ENCODE results near the gene OR51B5.

OR51B5 gene
- total RNA-seq, result 0 reads per million in 3 donors

- Histone ChIP-seq H3K36me3 (ENCODE audit: control insufficient read depth, insufficient read depth, low read length) (no peaks in the 10 kb centered on the region), H3K4me3 (ENCODE audit: insufficient read depth, low read depth, low read length, poor library complexity, severe bottlenecking) (no peak within 1 kb of the TSS), H3K27ac (ENCODE audit: insufficient read depth, low read length, poor library complexity, severe bottlenecking) (no peak within 1 kb of the TSS), H3K4me1 (ENCODE audit: control insufficient read depth, insufficient read depth, low read length, poor library complexity, severe bottlenecking) (no peaks in the 10 kb centered on the region), H3K27me3 (replicated peaks; ENCODE audit: control insufficient read depth, insufficient read depth, low read length, poor library complexity, severe bottlenecking) (no peaks in the 10 kb centered on the region), H3K9me3 (ENCODE audit: control insufficient read depth, low read length) (no peaks in the 10 kb centered on the region)
- DNase-seq, result no peak
Measured at GRCh38 chr11:5343474-5344335, at the start of gene OR51B5. Gene OR51B5 (minus strand): TSS chr11:5343524. CDS start chr11:5343524, 0 bp downstream.

GRCh38 chr11:5390210-5390609, 46.9 kb upstream of the OR51B5 start:
- H3K27me3 ChIP-seq (replicated peaks; ENCODE audit: control insufficient read depth, insufficient read depth, low read length, poor library complexity, severe bottlenecking), result no peaks in the 10 kb centered on the region
- no peaks in the 10 kb centered on the region for H3K36me3 ChIP-seq (ENCODE audit: control insufficient read depth, insufficient read depth, low read length)
- H3K9me3 ChIP-seq (ENCODE audit: control insufficient read depth, low read length), result no peaks in the 10 kb centered on the region
- H3K4me3 ChIP-seq (ENCODE audit: insufficient read depth, low read depth, low read length, poor library complexity, severe bottlenecking), result no peak overlapping the region
- H3K4me1 ChIP-seq (ENCODE audit: control insufficient read depth, insufficient read depth, low read length, poor library complexity, severe bottlenecking), result no peaks in the 10 kb centered on the region
- DNase-seq, result no peak
- H3K27ac ChIP-seq (ENCODE audit: insufficient read depth, low read length, poor library complexity, severe bottlenecking), result no peak overlapping the region

GRCh38 chr11:5384335-5384734, 41.0 kb upstream of the OR51B5 start:
- H3K27ac ChIP-seq (ENCODE audit: insufficient read depth, low read length, poor library complexity, severe bottlenecking), result no peak overlapping the region
- no peaks in the 10 kb centered on the region for H3K4me1 ChIP-seq (ENCODE audit: control insufficient read depth, insufficient read depth, low read length, poor library complexity, severe bottlenecking)
- DNase-seq, result no peak
- no peaks in the 10 kb centered on the region for H3K27me3 ChIP-seq (replicated peaks; ENCODE audit: control insufficient read depth, insufficient read depth, low read length, poor library complexity, severe bottlenecking)
- no peak overlapping the region for H3K4me3 ChIP-seq (ENCODE audit: insufficient read depth, low read depth, low read length, poor library complexity, severe bottlenecking)
- H3K9me3 ChIP-seq (ENCODE audit: control insufficient read depth, low read length), result no peaks in the 10 kb centered on the region
- H3K36me3 ChIP-seq (ENCODE audit: control insufficient read depth, insufficient read depth, low read length), result no peaks in the 10 kb centered on the region

- H3K27ac ChIP-seq (ENCODE audit: insufficient read depth, low read length, poor library complexity, severe bottlenecking), result no peak within 1 kb of the TSS
Measured at GRCh38 chr11:5383576-5383975, 40.3 kb upstream of the OR51B5 start, which contains the start of gene OR51M1. Gene OR51M1 (plus strand): TSS chr11:5383812. CDS start chr11:5389399, 5,587 bp downstream.

GRCh38 chr11:5380740-5381342, 37.5 kb upstream of the OR51B5 start:
- H3K4me3 ChIP-seq (ENCODE audit: insufficient read depth, low read depth, low read length, poor library complexity, severe bottlenecking), result no peak overlapping the region
- no peaks in the 10 kb centered on the region for H3K4me1 ChIP-seq (ENCODE audit: control insufficient read depth, insufficient read depth, low read length, poor library complexity, severe bottlenecking)
- no peak overlapping the region for H3K27ac ChIP-seq (ENCODE audit: insufficient read depth, low read length, poor library complexity, severe bottlenecking)
- H3K36me3 ChIP-seq (ENCODE audit: control insufficient read depth, insufficient read depth, low read length), result no peaks in the 10 kb centered on the region
- no peaks in the 10 kb centered on the region for H3K27me3 ChIP-seq (replicated peaks; ENCODE audit: control insufficient read depth, insufficient read depth, low read length, poor library complexity, severe bottlenecking)
- DNase-seq, result no peak
- no peaks in the 10 kb centered on the region for H3K9me3 ChIP-seq (ENCODE audit: control insufficient read depth, low read length)

More at GRCh38 chr11:5383576-5383975, 40.3 kb upstream of the OR51B5 start, which contains the start of gene OR51M1:
- Histone ChIP-seq H3K9me3 (ENCODE audit: control insufficient read depth, low read length) (no peaks in the 10 kb centered on the region), H3K4me3 (ENCODE audit: insufficient read depth, low read depth, low read length, poor library complexity, severe bottlenecking) (no peak within 1 kb of the TSS), H3K36me3 (ENCODE audit: control insufficient read depth, insufficient read depth, low read length) (no peaks in the 10 kb centered on the region), H3K27me3 (replicated peaks; ENCODE audit: control insufficient read depth, insufficient read depth, low read length, poor library complexity, severe bottlenecking) (no peaks in the 10 kb centered on the region), H3K4me1 (ENCODE audit: control insufficient read depth, insufficient read depth, low read length, poor library complexity, severe bottlenecking) (no peaks in the 10 kb centered on the region)
- no peak for DNase-seq

- DNase-seq, result no peak
- no peaks in the 10 kb centered on the region for H3K9me3 ChIP-seq (ENCODE audit: control insufficient read depth, low read length)
- H3K4me3 ChIP-seq (ENCODE audit: insufficient read depth, low read depth, low read length, poor library complexity, severe bottlenecking), result no peak overlapping the region
- H3K36me3 ChIP-seq (ENCODE audit: control insufficient read depth, insufficient read depth, low read length), result no peaks in the 10 kb centered on the region
- H3K4me1 ChIP-seq (ENCODE audit: control insufficient read depth, insufficient read depth, low read length, poor library complexity, severe bottlenecking), result no peaks in the 10 kb centered on the region
- H3K27ac ChIP-seq (ENCODE audit: insufficient read depth, low read length, poor library complexity, severe bottlenecking), result no peak overlapping the region
- H3K27me3 ChIP-seq (replicated peaks; ENCODE audit: control insufficient read depth, insufficient read depth, low read length, poor library complexity, severe bottlenecking), result no peaks in the 10 kb centered on the region
Measured at GRCh38 chr11:5369789-5370188, 26.5 kb upstream of the OR51B5 start.

- H3K36me3 ChIP-seq (ENCODE audit: control insufficient read depth, insufficient read depth, low read length), result no peaks in the 10 kb centered on the region
- H3K27ac ChIP-seq (ENCODE audit: insufficient read depth, low read length, poor library complexity, severe bottlenecking), result no peak overlapping the region
- H3K4me1 ChIP-seq (ENCODE audit: control insufficient read depth, insufficient read depth, low read length, poor library complexity, severe bottlenecking), result no peaks in the 10 kb centered on the region
- H3K9me3 ChIP-seq (ENCODE audit: control insufficient read depth, low read length), result no peaks in the 10 kb centered on the region
- no peak overlapping the region for H3K4me3 ChIP-seq (ENCODE audit: insufficient read depth, low read depth, low read length, poor library complexity, severe bottlenecking)
- no peaks in the 10 kb centered on the region for H3K27me3 ChIP-seq (replicated peaks; ENCODE audit: control insufficient read depth, insufficient read depth, low read length, poor library complexity, severe bottlenecking)
- DNase-seq, result no peak
Measured at GRCh38 chr11:5368502-5369043, 25.2 kb upstream of the OR51B5 start.

GRCh38 chr11:5367448-5368074, 24.2 kb upstream of the OR51B5 start:
- Histone ChIP-seq H3K4me3 (ENCODE audit: insufficient read depth, low read depth, low read length, poor library complexity, severe bottlenecking) (no peak overlapping the region), H3K9me3 (ENCODE audit: control insufficient read depth, low read length) (no peaks in the 10 kb centered on the region), H3K27ac (ENCODE audit: insufficient read depth, low read length, poor library complexity, severe bottlenecking) (no peak overlapping the region), H3K36me3 (ENCODE audit: control insufficient read depth, insufficient read depth, low read length) (no peaks in the 10 kb centered on the region), H3K27me3 (replicated peaks; ENCODE audit: control insufficient read depth, insufficient read depth, low read length, poor library complexity, severe bottlenecking) (no peaks in the 10 kb centered on the region), H3K4me1 (ENCODE audit: control insufficient read depth, insufficient read depth, low read length, poor library complexity, severe bottlenecking) (no peaks in the 10 kb centered on the region)
- no peak for DNase-seq

GRCh38 chr11:5366856-5367255, 23.5 kb upstream of the OR51B5 start:
- no peaks in the 10 kb centered on the region for H3K36me3 ChIP-seq (ENCODE audit: control insufficient read depth, insufficient read depth, low read length)
- H3K27me3 ChIP-seq (replicated peaks; ENCODE audit: control insufficient read depth, insufficient read depth, low read length, poor library complexity, severe bottlenecking), result no peaks in the 10 kb centered on the region
- H3K27ac ChIP-seq (ENCODE audit: insufficient read depth, low read length, poor library complexity, severe bottlenecking), result no peak overlapping the region
- no peaks in the 10 kb centered on the region for H3K9me3 ChIP-seq (ENCODE audit: control insufficient read depth, low read length)
- no peak for DNase-seq
- no peaks in the 10 kb centered on the region for H3K4me1 ChIP-seq (ENCODE audit: control insufficient read depth, insufficient read depth, low read length, poor library complexity, severe bottlenecking)
- no peak overlapping the region for H3K4me3 ChIP-seq (ENCODE audit: insufficient read depth, low read depth, low read length, poor library complexity, severe bottlenecking)
